NT2/D1 (cell line): ENCODE data around the gene FOXK1.
A peak's percentile ranks its signal among the peaks of the same experiment; 100 is the strongest.
"Not testable (repeated sequence)": the region's sequence is repeated elsewhere in the genome, so short reads cannot be mapped to it uniquely, and the experiment has no call there.

Source experiments
- DNase-seq: peaks from one replicate; pipeline ENCODE4 v3.0.0-alpha.2; 2011; ENCODE audit warnings: low read depth, low spot score
- H3K27me3 ChIP-seq: 2 replicates; pipeline ENCODE4 v1.6.0; 2011; ENCODE audit warnings: mild to moderate bottlenecking; ENCODE audit not compliant: insufficient read length, insufficient read depth
- H3K36me3 ChIP-seq: 2 replicates; pipeline ENCODE4 v1.6.1; 2011; ENCODE audit warnings: mild to moderate bottlenecking, low read length, mixed read lengths; ENCODE audit not compliant: insufficient read depth, insufficient read length
- H3K4me1 ChIP-seq: 2 replicates; pipeline ENCODE4 v1.5.1; 2011; ENCODE audit not compliant: insufficient read depth, insufficient read length
- H3K4me3 ChIP-seq: 2 replicates; pipeline ENCODE4 v1.5.1; 2011; ENCODE audit warnings: low read depth; ENCODE audit not compliant: insufficient read length
- H3K9ac ChIP-seq: 2 replicates; pipeline ENCODE4 v1.6.0; 2011; ENCODE audit warnings: low read depth; ENCODE audit not compliant: insufficient read length
- H3K9me3 ChIP-seq: 2 replicates; pipeline ENCODE4 v1.5.1; 2011; ENCODE audit warnings: mild to moderate bottlenecking, low read length; ENCODE audit not compliant: insufficient read depth
- SUZ12 ChIP-seq: IDR thresholded peaks from 2 replicates; pipeline ENCODE4 v1.6.1; 2011; ENCODE audit not compliant: insufficient read length, insufficient read depth; ENCODE audit errors: extremely low read depth
- YY1 ChIP-seq: IDR thresholded peaks from 2 replicates; pipeline ENCODE4 v1.6.1; 2011; ENCODE audit not compliant: insufficient read length, insufficient read depth
- ZNF274 ChIP-seq: IDR thresholded peaks from 2 replicates; pipeline ENCODE4 v1.6.1; 2011; ENCODE audit warnings: mild to moderate bottlenecking, low read depth, low read length

Gene FOXK1

DNA sequence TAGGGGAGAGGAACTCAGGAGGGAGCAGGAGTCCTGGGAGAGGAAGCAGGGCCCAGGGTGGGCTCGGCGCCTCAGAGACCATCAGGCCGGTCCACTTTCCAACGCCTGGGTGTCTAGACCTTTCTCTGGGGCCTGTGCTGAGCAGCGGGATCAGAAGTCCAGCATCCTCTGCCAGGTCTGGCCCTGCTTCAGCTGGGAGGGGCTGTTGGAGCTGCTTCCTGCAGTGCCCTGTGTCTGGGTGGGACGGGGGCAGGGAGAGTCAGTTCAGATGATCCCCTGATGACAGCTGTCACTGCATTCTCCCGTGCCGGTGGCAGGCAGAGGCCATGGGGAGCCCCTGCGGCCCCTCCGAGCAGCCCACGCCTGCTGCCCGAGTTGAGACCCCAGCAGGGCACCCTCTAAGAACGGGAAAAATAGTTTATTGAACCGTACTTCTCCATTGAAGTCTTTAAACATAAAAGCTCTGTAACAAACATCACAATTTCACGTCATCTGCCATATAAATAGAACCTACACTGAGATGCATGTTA is 116.7 kb downstream of the FOXK1 start:
- Histone ChIP-seq H3K9ac (peak overlapping the region; percentile 9), H3K27me3 (no peaks in the 10 kb centered on the region), H3K36me3 (peaks cover 10% of the 10 kb centered on the region), H3K9me3 (peaks cover 1% of the 10 kb centered on the region; the same call in 1 of the 2 replicates), H3K4me3 (no peak overlapping the region), H3K4me1 (peaks cover 9% of the 10 kb centered on the region)
- no peak for DNase-seq
- TF ChIP-seq YY1 = no peak
- TF ChIP-seq SUZ12 = no peak
- TF ChIP-seq ZNF274 = no peak

DNA sequence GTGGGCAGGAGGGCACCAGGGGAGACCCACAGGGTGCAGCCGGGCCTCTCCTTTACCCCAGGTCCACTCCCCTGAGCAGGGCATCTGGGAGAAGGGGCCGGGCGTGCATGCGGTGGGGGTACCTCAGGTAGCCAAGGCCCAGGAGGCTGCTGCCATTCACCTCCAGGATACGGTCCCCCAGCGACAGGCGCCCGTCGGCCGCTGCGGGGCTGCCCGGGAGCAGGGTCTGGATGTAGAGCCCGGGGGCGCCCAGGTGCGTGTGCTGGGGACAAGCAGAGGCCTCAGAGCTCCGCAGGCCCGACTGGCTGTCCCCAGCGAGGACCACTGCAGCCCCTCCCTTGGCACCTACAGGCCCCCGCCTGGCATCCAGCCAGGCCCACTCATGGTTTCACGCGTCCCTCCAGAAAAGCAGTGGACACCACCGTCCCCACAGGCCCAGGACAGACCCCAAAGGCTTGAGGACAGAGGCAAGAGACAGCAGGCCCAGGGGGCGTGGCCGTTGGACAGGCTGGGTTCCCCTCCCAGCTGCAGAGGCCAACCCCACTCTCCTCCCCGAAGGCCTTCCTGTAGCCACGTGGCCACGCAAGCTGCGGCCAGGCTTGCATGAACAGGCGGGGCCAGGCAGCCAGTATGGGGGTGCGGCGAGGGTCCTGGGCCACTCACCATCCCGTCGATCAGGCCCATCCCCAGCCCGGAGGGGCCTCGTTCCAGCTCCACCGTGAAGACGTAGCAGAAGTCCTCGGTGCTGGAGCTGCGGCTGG is 117.6 kb downstream of the FOXK1 start:
- no peaks in the 10 kb centered on the region for H3K9me3 ChIP-seq
- no peak overlapping the region for H3K4me3 ChIP-seq
- DNase-seq = no peak
- peaks cover 11% of the 10 kb centered on the region for H3K4me1 ChIP-seq
- no peak overlapping the region for H3K9ac ChIP-seq
- TF ChIP-seq SUZ12 (no peak), YY1 (no peak), ZNF274 (no peak)
- H3K36me3 ChIP-seq = peaks cover 7% of the 10 kb centered on the region
- no peaks in the 10 kb centered on the region for H3K27me3 ChIP-seq

- Histone ChIP-seq H3K9me3 (no peaks in the 10 kb centered on the region), H3K4me3 (no peak overlapping the region), H3K27me3 (no peaks in the 10 kb centered on the region), H3K36me3 (peaks cover 4% of the 10 kb centered on the region), H3K4me1 (peaks cover 10% of the 10 kb centered on the region), H3K9ac (no peak overlapping the region)
- no peak for DNase-seq
- TF ChIP-seq YY1 (no peak), ZNF274 (no peak), SUZ12 (no peak)
Measured at GRCh38 chr7:4800487-4800886, 118.4 kb downstream of the FOXK1 start.

- Histone ChIP-seq H3K27me3 (no peaks in the 10 kb centered on the region), H3K36me3 (peaks cover 4% of the 10 kb centered on the region), H3K4me3 (no peak overlapping the region), H3K9ac (no peak overlapping the region), H3K4me1 (peaks cover 13% of the 10 kb centered on the region), H3K9me3 (no peaks in the 10 kb centered on the region)
- no peak for DNase-seq
- TF ChIP-seq SUZ12 (no peak), ZNF274 (no peak), YY1 (no peak)
Measured at GRCh38 chr7:4800926-4801838, 119.1 kb downstream of the FOXK1 start.

DNA sequence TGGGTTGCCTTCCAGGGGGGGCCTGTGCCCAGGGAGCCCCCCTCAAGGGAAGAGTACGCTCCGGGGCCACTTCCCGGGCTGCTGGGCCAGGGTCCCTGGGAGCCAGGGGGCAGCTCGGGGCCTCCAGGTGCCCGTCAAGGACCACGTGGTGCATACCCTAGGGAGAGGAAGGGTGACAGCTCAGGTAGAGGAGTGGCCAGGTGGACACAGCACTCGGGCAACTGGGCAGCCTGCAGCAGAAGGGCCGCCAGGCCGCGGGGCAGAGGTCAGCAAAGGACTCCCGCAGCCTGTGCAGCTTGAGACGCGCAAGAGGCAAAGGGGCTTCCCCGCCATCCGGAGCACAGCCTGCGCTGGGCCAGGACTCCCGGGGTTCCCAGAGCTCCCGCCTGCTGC is 119.7 kb downstream of the FOXK1 start:
- Histone ChIP-seq H3K36me3 (peaks cover 8% of the 10 kb centered on the region), H3K9me3 (no peaks in the 10 kb centered on the region), H3K27me3 (no peaks in the 10 kb centered on the region), H3K9ac (no peak overlapping the region), H3K4me1 (peaks cover 13% of the 10 kb centered on the region), H3K4me3 (no peak overlapping the region)
- TF ChIP-seq ZNF274 (no peak), YY1 (no peak), SUZ12 (no peak)
- DNase-seq = no peak

DNA sequence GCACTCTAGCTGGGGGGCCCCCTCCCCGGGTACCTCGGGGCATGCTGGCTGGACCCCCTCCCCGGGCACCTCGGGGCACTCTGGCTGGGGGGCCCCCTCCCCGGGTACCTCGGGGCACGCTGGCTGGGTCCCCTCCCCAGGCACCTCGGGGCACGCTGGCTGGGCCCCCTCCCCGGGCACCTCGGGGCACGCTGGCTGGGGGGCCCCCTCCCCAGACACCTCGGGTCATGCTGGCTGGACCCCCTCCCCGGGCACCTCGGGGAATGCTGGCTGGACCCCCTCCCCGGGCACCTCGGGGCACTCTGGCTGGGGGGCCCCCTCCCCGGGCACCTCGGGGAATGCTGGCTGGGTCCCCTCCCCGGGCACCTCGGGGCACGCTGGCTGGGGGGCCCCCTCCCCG is 120.5 kb downstream of the FOXK1 start:
- not testable (repeated sequence) for H3K4me3 ChIP-seq, H3K36me3 ChIP-seq, H3K27me3 ChIP-seq, H3K9ac ChIP-seq, H3K9me3 ChIP-seq, DNase-seq
- peaks cover 14% of the 10 kb centered on the region for H3K4me1 ChIP-seq
